SU-DHL-6 (cell line): Measurements from ENCODE around the gene IP6K1.

Experiments
- EZH2phosphoT487 ChIP-seq: fragments of 200-600 bp; sonication (generic), shearing (Covaris generic); conservative IDR thresholded peaks from 2 replicates; pipeline ENCODE4 v1.6.1; 2018; ENCODE audit warnings: mild to moderate bottlenecking, antibody characterized with exemption, low read length, moderate library complexity, mixed read lengths
- TF ChIP-seq, protein P1 (sequence below): fragments of 200-600 bp; sonication (generic); IDR thresholded peaks from one replicate; pipeline ENCODE4 v1.5.1; 2017; ENCODE audit warnings: antibody characterized with exemption, mild to moderate bottlenecking, low read length, moderate library complexity; ENCODE audit not compliant: insufficient read depth, poor library complexity, severe bottlenecking

DNA sequence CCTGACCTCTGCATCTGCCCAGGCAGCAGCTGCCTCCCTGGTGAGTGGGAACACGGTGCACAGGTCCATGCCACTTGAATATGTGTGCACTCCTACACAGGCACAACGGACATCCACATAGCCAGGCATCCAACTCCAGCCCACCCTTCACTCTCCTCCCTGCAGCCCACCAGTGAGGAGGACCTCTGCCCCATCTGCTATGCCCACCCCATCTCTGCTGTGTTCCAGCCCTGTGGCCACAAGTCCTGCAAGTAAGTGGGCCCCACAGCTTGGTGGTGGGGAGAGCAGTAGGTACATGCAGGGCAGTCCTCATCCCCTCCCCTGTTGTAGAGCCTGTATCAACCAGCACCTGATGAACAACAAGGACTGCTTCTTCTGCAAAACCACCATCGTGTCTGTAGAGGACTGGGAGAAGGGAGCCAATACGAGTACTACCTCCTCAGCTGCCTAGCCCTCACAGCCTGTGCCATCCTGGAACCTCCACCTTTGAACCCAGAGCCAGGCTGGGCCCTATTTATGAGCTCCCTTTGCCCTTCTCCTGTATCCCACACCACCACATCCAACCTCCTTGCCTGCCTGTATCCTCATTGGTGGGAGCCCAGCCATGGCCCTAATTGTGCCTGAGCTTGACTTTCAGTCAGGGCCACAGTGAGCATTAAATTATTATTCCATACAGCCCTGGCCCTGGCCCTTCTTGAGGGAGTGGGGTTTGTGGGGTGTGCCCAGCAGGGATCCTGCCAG, 65.3 kb downstream of the IP6K1 start:
- TF ChIP-seq, protein P1, sequence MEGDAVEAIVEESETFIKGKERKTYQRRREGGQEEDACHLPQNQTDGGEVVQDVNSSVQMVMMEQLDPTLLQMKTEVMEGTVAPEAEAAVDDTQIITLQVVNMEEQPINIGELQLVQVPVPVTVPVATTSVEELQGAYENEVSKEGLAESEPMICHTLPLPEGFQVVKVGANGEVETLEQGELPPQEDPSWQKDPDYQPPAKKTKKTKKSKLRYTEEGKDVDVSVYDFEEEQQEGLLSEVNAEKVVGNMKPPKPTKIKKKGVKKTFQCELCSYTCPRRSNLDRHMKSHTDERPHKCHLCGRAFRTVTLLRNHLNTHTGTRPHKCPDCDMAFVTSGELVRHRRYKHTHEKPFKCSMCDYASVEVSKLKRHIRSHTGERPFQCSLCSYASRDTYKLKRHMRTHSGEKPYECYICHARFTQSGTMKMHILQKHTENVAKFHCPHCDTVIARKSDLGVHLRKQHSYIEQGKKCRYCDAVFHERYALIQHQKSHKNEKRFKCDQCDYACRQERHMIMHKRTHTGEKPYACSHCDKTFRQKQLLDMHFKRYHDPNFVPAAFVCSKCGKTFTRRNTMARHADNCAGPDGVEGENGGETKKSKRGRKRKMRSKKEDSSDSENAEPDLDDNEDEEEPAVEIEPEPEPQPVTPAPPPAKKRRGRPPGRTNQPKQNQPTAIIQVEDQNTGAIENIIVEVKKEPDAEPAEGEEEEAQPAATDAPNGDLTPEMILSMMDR: no peak
- no peak for TF ChIP-seq EZH2phosphoT487
